Measurements from ENCODE around the gene KDELR3. TPM values are rescaled to one million over a fixed set of nuclear protein-coding genes. Genes with fewer than 3 reads are reported as not detected.

The KDELR3 gene
- total and polyA plus RNA-seq, 2 experiments from 2014 or later, result 5.6 to 5.7 TPM

DNA sequence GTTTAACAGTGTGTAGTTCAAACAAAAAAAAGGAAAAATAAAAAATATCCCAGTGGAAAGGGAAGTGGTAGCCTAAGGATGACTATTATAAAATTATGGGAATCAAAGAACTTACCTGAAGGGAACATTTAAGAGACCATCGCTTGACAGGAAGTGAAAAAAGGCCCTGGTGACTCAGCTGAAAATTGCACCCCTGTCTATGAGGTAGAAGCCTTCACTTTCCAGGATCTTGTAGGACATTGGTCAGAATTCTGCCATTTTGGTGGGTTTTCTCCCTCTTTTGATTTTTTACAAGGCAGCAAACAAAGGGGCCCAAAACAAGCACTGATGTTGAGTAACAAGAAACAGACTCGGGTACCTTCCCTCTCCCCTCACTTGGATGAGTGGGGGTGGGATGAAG, 22.6 kb downstream of the KDELR3 start (continued):
- TF ChIP-seq POLR2AphosphoS5 (IDR thresholded peaks at IDR 0.05; ENCODE audit: low read depth) (no peak), EZH2phosphoT487 (IDR thresholded peaks at IDR 0.05; ENCODE audit: unreplicated experiment) (no peak), CTCF (conservative IDR thresholded peaks at IDR 0.05; ENCODE audit: low read depth in 2 of 2) (no peak), CREB1 (CRISPR knock-in tag; IDR thresholded peaks at IDR 0.05; ENCODE audit: low read depth) (no peak), ZNF114 (CRISPR knock-in tag; IDR thresholded peaks at IDR 0.05) (no peak), NANOG (IDR thresholded peaks at IDR 0.05; ENCODE audit: borderline replicate concordance) (no peak), STAT1 (IDR thresholded peaks at IDR 0.05; ENCODE audit: unreplicated experiment) (no peak), EZH2 (IDR thresholded peaks at IDR 0.05; ENCODE audit: low read depth, unreplicated experiment) (no peak)
- TF ChIP-seq, protein P1, sequence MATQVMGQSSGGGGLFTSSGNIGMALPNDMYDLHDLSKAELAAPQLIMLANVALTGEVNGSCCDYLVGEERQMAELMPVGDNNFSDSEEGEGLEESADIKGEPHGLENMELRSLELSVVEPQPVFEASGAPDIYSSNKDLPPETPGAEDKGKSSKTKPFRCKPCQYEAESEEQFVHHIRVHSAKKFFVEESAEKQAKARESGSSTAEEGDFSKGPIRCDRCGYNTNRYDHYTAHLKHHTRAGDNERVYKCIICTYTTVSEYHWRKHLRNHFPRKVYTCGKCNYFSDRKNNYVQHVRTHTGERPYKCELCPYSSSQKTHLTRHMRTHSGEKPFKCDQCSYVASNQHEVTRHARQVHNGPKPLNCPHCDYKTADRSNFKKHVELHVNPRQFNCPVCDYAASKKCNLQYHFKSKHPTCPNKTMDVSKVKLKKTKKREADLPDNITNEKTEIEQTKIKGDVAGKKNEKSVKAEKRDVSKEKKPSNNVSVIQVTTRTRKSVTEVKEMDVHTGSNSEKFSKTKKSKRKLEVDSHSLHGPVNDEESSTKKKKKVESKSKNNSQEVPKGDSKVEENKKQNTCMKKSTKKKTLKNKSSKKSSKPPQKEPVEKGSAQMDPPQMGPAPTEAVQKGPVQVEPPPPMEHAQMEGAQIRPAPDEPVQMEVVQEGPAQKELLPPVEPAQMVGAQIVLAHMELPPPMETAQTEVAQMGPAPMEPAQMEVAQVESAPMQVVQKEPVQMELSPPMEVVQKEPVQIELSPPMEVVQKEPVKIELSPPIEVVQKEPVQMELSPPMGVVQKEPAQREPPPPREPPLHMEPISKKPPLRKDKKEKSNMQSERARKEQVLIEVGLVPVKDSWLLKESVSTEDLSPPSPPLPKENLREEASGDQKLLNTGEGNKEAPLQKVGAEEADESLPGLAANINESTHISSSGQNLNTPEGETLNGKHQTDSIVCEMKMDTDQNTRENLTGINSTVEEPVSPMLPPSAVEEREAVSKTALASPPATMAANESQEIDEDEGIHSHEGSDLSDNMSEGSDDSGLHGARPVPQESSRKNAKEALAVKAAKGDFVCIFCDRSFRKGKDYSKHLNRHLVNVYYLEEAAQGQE (IDR thresholded peaks at IDR 0.05; ENCODE audit: unreplicated experiment), result no peak

DNA sequence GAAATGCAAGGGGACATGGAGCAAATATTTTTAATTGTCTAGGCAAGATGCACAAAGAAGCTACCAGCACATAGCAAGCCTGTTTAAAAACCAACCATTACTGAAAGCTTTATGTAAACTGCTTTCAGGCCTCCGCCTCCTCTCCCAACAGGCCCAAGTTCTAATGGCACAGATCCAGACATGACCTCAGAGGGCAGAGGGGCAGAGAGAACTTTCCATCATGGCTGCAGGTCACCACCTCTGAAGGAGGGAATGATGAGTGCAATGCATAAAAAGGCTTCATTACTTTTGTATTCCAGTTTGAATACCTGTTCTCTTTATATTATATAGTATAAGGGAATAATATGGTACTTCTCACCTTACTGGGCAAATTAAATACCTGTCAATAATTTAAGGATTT, 23.0 kb downstream of the KDELR3 start:
- peaks cover 46% of the 10 kb centered on the region for H3K4me1 Mint-ChIP-seq
- H3K4me1 ChIP-seq (ENCODE audit: insufficient read depth), result peaks cover 12% of the 10 kb centered on the region
- H3K27ac ChIP-seq (ENCODE audit: low read depth), result peak overlapping the region; percentile 87
- H3K36me3 ChIP-seq (ENCODE audit: insufficient read depth), result peaks cover 89% of the 10 kb centered on the region
- peaks cover 10% of the 10 kb centered on the region for H3K27me3 Mint-ChIP-seq (ENCODE audit: insufficient read depth, low read depth, poor library complexity)
- H3K9me2 ChIP-seq (ENCODE audit: insufficient read depth), result no peaks in the 10 kb centered on the region
- no peaks in the 10 kb centered on the region for H3K27me3 ChIP-seq (ENCODE audit: insufficient read depth)
- ATAC-seq (no peak), DNase-seq (ENCODE audit: low spot score) (no peak)
- H3K36me3 Mint-ChIP-seq (ENCODE audit: low read depth), result peaks cover 97% of the 10 kb centered on the region
- peak overlapping the region; percentile 96 for H3K27ac Mint-ChIP-seq
- H3K9me3 Mint-ChIP-seq, result no peaks in the 10 kb centered on the region
- H4K20me1 ChIP-seq (replicated peaks; ENCODE audit: insufficient read depth), result peaks cover 27% of the 10 kb centered on the region
- H3K79me2 ChIP-seq (replicated peaks; ENCODE audit: insufficient read depth), result peaks cover 46% of the 10 kb centered on the region
- peak overlapping the region; percentile 18; the same call in 1 of the 3 replicates for H3K4me3 Mint-ChIP-seq
- H3K4me3 ChIP-seq, result no peak overlapping the region
- no peak overlapping the region for H2AFZ ChIP-seq
- H3K4me2 ChIP-seq, result no peak overlapping the region
- H3F3A ChIP-seq (replicated peaks; ENCODE audit: low read depth), result peaks cover 35% of the 10 kb centered on the region; the same call in 1 of the 2 replicates
- TF ChIP-seq, protein P2, sequence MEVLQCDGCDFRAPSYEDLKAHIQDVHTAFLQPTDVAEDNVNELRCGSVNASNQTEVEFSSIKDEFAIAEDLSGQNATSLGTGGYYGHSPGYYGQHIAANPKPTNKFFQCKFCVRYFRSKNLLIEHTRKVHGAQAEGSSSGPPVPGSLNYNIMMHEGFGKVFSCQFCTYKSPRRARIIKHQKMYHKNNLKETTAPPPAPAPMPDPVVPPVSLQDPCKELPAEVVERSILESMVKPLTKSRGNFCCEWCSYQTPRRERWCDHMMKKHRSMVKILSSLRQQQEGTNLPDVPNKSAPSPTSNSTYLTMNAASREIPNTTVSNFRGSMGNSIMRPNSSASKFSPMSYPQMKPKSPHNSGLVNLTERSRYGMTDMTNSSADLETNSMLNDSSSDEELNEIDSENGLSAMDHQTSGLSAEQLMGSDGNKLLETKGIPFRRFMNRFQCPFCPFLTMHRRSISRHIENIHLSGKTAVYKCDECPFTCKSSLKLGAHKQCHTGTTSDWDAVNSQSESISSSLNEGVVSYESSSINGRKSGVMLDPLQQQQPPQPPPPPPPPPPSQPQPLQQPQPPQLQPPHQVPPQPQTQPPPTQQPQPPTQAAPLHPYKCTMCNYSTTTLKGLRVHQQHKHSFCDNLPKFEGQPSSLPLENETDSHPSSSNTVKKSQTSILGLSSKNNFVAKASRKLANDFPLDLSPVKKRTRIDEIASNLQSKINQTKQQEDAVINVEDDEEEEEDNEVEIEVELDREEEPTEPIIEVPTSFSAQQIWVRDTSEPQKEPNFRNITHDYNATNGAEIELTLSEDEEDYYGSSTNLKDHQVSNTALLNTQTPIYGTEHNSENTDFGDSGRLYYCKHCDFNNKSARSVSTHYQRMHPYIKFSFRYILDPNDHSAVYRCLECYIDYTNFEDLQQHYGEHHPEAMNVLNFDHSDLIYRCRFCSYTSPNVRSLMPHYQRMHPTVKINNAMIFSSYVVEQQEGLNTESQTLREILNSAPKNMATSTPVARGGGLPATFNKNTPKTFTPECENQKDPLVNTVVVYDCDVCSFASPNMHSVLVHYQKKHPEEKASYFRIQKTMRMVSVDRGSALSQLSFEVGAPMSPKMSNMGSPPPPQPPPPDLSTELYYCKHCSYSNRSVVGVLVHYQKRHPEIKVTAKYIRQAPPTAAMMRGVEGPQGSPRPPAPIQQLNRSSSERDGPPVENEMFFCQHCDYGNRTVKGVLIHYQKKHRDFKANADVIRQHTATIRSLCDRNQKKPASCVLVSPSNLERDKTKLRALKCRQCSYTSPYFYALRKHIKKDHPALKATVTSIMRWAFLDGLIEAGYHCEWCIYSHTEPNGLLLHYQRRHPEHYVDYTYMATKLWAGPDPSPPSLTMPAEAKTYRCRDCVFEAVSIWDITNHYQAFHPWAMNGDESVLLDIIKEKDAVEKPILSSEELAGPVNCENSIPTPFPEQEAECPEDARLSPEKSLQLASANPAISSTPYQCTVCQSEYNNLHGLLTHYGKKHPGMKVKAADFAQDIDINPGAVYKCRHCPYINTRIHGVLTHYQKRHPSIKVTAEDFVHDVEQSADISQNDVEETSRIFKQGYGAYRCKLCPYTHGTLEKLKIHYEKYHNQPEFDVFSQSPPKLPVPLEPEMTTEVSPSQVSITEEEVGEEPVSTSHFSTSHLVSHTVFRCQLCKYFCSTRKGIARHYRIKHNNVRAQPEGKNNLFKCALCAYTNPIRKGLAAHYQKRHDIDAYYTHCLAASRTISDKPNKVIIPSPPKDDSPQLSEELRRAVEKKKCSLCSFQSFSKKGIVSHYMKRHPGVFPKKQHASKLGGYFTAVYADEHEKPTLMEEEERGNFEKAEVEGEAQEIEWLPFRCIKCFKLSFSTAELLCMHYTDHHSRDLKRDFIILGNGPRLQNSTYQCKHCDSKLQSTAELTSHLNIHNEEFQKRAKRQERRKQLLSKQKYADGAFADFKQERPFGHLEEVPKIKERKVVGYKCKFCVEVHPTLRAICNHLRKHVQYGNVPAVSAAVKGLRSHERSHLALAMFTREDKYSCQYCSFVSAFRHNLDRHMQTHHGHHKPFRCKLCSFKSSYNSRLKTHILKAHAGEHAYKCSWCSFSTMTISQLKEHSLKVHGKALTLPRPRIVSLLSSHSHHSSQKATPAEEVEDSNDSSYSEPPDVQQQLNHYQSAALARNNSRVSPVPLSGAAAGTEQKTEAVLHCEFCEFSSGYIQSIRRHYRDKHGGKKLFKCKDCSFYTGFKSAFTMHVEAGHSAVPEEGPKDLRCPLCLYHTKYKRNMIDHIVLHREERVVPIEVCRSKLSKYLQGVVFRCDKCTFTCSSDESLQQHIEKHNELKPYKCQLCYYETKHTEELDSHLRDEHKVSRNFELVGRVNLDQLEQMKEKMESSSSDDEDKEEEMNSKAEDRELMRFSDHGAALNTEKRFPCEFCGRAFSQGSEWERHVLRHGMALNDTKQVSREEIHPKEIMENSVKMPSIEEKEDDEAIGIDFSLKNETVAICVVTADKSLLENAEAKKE (CRISPR knock-in tag; IDR thresholded peaks at IDR 0.05), result no peak
- no peak for TF ChIP-seq CTCF (conservative IDR thresholded peaks at IDR 0.05; ENCODE audit: low read depth in 2 of 2)
- no peak for TF ChIP-seq ZNF114 (CRISPR knock-in tag; IDR thresholded peaks at IDR 0.05)
